GM23338 (cell line): ENCODE measurements around the gene C19orf47. TPM values are rescaled to one million over a fixed set of nuclear protein-coding genes. Genes with fewer than 3 reads are reported as not detected.

Experiments used
- ATAC-seq: fragments of 200-7000 bp; cut with Tn5 transposase; 3 replicates; pipeline ENCODE4 v1.9.1; 2020
- DNase-seq: peaks from one replicate; pipeline ENCODE4 v3.0.0-alpha.2; 2015; ENCODE audit warnings: low spot score
- H2AFZ ChIP-seq: fragments of 200-600 bp; sonication (generic); 2 replicates; pipeline ENCODE4 v1.8.0; 2016; ENCODE audit warnings: antibody characterized with exemption, mild to moderate bottlenecking, moderate library complexity
- H3F3A ChIP-seq: fragments of 200-600 bp; sonication (generic); replicated peaks from 2 replicates; pipeline ENCODE4 v1.8.0; 2017; ENCODE audit warnings: antibody characterized with exemption, mixed run types, low read depth
- H3K27ac ChIP-seq: fragments of 200-600 bp; sonication (generic); 2 replicates; pipeline ENCODE4 v1.6.1; 2016; ENCODE audit warnings: low read depth
- H3K27me3 ChIP-seq: fragments of 200-600 bp; sonication (generic); 2 replicates; pipeline ENCODE4 v1.8.0; 2016; ENCODE audit warnings: mild to moderate bottlenecking, mixed run types, moderate library complexity; ENCODE audit not compliant: insufficient read depth
- H3K36me3 ChIP-seq: fragments of 200-600 bp; sonication (generic); 2 replicates; pipeline ENCODE4 v1.8.0; 2016; ENCODE audit warnings: mild to moderate bottlenecking; ENCODE audit not compliant: insufficient read depth
- H3K4me1 ChIP-seq: fragments of 200-600 bp; sonication (generic); 2 replicates; pipeline ENCODE4 v1.8.0; 2016; ENCODE audit warnings: mild to moderate bottlenecking, moderate library complexity; ENCODE audit not compliant: insufficient read depth
- H3K4me2 ChIP-seq: fragments of 200-600 bp; sonication (generic); 2 replicates; pipeline ENCODE4 v1.7.1; 2017; ENCODE audit warnings: mixed run types
- H3K4me3 ChIP-seq: fragments of 200-600 bp; sonication (generic); 2 replicates; pipeline ENCODE4 v1.6.1; 2016; ENCODE audit warnings: mixed run types
- H3K79me2 ChIP-seq: fragments of 200-600 bp; sonication (generic); replicated peaks from 2 replicates; pipeline ENCODE4 v1.8.0; 2017; ENCODE audit warnings: mild to moderate bottlenecking; ENCODE audit not compliant: insufficient read depth
- H3K9me2 ChIP-seq: fragments of 200-600 bp; sonication (generic); 2 replicates; pipeline ENCODE4 v1.8.0; 2017; ENCODE audit not compliant: insufficient read depth
- H4K20me1 ChIP-seq: fragments of 200-600 bp; sonication (generic); replicated peaks from 2 replicates; pipeline ENCODE4 v1.8.0; 2017; ENCODE audit warnings: mild to moderate bottlenecking; ENCODE audit not compliant: insufficient read depth
- H3K27ac Mint-ChIP-seq: 2 replicates; pipeline ENCODE4 v1.8.0; 2020; ENCODE audit warnings: inconsistent platforms, mild to moderate bottlenecking, moderate library complexity, mixed read lengths
- H3K27me3 Mint-ChIP-seq: 3 replicates; pipeline ENCODE4 v1.8.0; 2022; ENCODE audit warnings: low read depth, mild to moderate bottlenecking, moderate library complexity, mixed read lengths, inconsistent platforms; ENCODE audit not compliant: insufficient read depth, poor library complexity
- H3K36me3 Mint-ChIP-seq: 3 replicates; pipeline ENCODE4 v1.8.0; 2021; ENCODE audit warnings: low read depth, mild to moderate bottlenecking, inconsistent platforms, moderate library complexity, mixed read lengths
- H3K4me1 Mint-ChIP-seq: 3 replicates; pipeline ENCODE4 v1.8.0; 2020; ENCODE audit warnings: mild to moderate bottlenecking, inconsistent platforms, mixed read lengths
- H3K4me3 Mint-ChIP-seq: 3 replicates; pipeline ENCODE4 v1.8.0; 2021; ENCODE audit warnings: moderate library complexity, mild to moderate bottlenecking, inconsistent platforms, mixed read lengths
- H3K9me3 Mint-ChIP-seq: 3 replicates; pipeline ENCODE4 v1.8.0; 2020; ENCODE audit warnings: moderate library complexity, mild to moderate bottlenecking, inconsistent platforms, mixed read lengths
- CREB1 ChIP-seq: fragments of 250-450 bp; sonication (Bioruptor Pico); IDR thresholded peaks from 2 replicates; pipeline ENCODE4 v1.5.0; 2020; ENCODE audit warnings: low read depth, mild to moderate bottlenecking, moderate library complexity
- JUNB ChIP-seq: IDR thresholded peaks from one replicate; pipeline ENCODE4 v1.6.1; 2016; ENCODE audit warnings: antibody characterized with exemption; ENCODE audit not compliant: unreplicated experiment
- POLR2AphosphoS5 ChIP-seq: IDR thresholded peaks from 2 replicates; pipeline ENCODE4 v1.6.1; 2016; ENCODE audit warnings: antibody characterized with exemption, low read depth
- STAT1 ChIP-seq: IDR thresholded peaks from one replicate; pipeline ENCODE4 v1.6.1; 2016; ENCODE audit warnings: antibody characterized with exemption; ENCODE audit not compliant: unreplicated experiment
- ZNF114 ChIP-seq: fragments of 250-450 bp; sonication (Bioruptor Pico); IDR thresholded peaks from 2 replicates; pipeline ENCODE4 v1.5.0; 2020; ENCODE audit warnings: mild to moderate bottlenecking, moderate library complexity
- ZNF331 ChIP-seq: fragments of 250-450 bp; sonication (Bioruptor Pico); IDR thresholded peaks from 2 replicates; pipeline ENCODE4 v1.5.0; 2020; ENCODE audit warnings: low read depth, mild to moderate bottlenecking, moderate library complexity
- polyA plus RNA-seq: library from polyadenylated mRNA; unstranded; fragments of >200 nt; fragmentation: Nextera tagmentation; extraction: Ambion mirVana; gene quantifications from 2 replicates; pipeline ENCODE4 v1.2.1, GENCODE V29; 2016
- total RNA-seq: library from RNA; depleted of rRNA; stranded (reverse); fragments of >200 nt; shearing (Covaris generic); gene quantifications from 2 replicates; pipeline ENCODE4 v1.2.3, GENCODE V29; 2014
- TF ChIP-seq, protein P1 (sequence below): IDR thresholded peaks from 2 replicates; pipeline ENCODE4 v1.6.1; 2016; ENCODE audit warnings: antibody characterized with exemption
- TF ChIP-seq, protein P2 (sequence below), 2 experiments: fragments of 200-600 bp in 1 of 2; sonication (generic) in 1 of 2; conservative IDR thresholded peaks; 2 replicates each; pipeline versions ENCODE4 v1.5.1 to v1.6.1; 2016 to 2017; ENCODE audit warnings: antibody characterized with exemption in 2 of 2, low read depth in 2 of 2, mild to moderate bottlenecking in 2 of 2, moderate library complexity in 1 of 2
- TF ChIP-seq, protein P3 (sequence below): fragments of 250-450 bp; sonication (Bioruptor Pico); IDR thresholded peaks from 2 replicates; pipeline ENCODE4 v1.5.0; 2020; ENCODE audit warnings: mild to moderate bottlenecking, moderate library complexity

C19orf47 gene
- total and polyA plus RNA-seq, 2 experiments from 2014 or later = 13.1 to 26.6 TPM

DNA sequence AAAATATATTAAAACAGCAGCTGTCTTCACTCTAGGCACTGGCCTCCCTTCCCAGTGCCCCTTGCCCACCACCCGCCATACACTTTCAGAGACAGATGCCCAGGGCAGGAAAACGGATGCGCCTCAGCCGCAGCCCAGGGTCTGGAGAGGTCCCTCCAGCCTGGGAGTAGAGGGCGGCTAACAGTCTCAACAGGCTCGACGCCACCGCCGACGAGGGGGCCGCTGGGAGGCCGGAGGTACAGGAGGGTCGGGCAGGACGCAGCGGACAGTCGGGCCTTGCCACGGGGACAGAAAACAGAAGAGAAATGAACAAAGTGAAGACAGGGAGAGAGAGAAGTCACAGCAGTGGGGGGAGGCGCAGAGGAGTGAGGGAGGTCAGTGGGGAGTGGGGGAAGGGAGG lies 27.1 kb downstream of the C19orf47 start:
- Mint-ChIP-seq H3K4me1 (peaks cover 5% of the 10 kb centered on the region; the same call in 1 of the 3 replicates), H3K27ac (no peak overlapping the region), H3K36me3 (peaks cover 35% of the 10 kb centered on the region), H3K27me3 (peaks cover 4% of the 10 kb centered on the region), H3K9me3 (peaks cover 2% of the 10 kb centered on the region; the same call in 1 of the 3 replicates), H3K4me3 (no peak overlapping the region)
- Histone ChIP-seq H3K4me1 (no peaks in the 10 kb centered on the region), H3F3A (no peaks in the 10 kb centered on the region), H3K27me3 (no peaks in the 10 kb centered on the region), H3K9me2 (no peaks in the 10 kb centered on the region), H3K36me3 (no peaks in the 10 kb centered on the region; the same call in 1 of the 2 replicates), H3K4me2 (no peak overlapping the region), H3K4me3 (no peak overlapping the region), H4K20me1 (peaks cover 6% of the 10 kb centered on the region), H3K27ac (no peak overlapping the region), H3K79me2 (no peaks in the 10 kb centered on the region), H2AFZ (no peak overlapping the region)
- DNase-seq (no peak), ATAC-seq (no peak)
- no peak for TF ChIP-seq ZNF331 (CRISPR knock-in tag)
- TF ChIP-seq, protein P1, sequence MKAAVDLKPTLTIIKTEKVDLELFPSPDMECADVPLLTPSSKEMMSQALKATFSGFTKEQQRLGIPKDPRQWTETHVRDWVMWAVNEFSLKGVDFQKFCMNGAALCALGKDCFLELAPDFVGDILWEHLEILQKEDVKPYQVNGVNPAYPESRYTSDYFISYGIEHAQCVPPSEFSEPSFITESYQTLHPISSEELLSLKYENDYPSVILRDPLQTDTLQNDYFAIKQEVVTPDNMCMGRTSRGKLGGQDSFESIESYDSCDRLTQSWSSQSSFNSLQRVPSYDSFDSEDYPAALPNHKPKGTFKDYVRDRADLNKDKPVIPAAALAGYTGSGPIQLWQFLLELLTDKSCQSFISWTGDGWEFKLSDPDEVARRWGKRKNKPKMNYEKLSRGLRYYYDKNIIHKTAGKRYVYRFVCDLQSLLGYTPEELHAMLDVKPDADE = no peak
- TF ChIP-seq POLR2AphosphoS5 = no peak

DNA sequence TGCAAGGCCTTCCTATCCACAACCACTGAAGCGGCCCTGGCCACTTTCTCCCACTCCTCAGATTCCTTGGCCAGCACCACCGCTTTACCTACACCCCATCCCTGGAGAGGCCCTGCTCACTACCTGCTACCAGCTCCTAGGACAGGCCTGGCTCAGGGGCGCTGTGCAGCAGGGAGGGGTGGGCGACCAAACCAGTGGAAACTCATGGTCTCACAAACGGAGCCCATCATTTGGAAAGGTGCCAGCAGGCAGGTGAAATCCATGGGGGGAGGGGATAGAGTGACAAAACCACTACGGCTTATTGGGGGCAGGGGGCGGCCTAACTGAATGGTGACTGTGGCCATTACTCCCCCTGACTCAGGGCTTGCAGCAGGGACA lies 27.6 kb downstream of the C19orf47 start:
- no peak for DNase-seq
- no peak overlapping the region for H3K4me3 Mint-ChIP-seq
- no peaks in the 10 kb centered on the region for H3F3A ChIP-seq
- no peaks in the 10 kb centered on the region for H3K27me3 ChIP-seq
- no peaks in the 10 kb centered on the region for H3K4me1 ChIP-seq
- no peak overlapping the region; the same call in 1 of the 2 replicates for H3K27ac Mint-ChIP-seq
- peaks cover 30% of the 10 kb centered on the region for H3K36me3 Mint-ChIP-seq
- H3K27ac ChIP-seq = no peak overlapping the region
- H2AFZ ChIP-seq = no peak overlapping the region
- H3K79me2 ChIP-seq = no peaks in the 10 kb centered on the region
- H3K4me1 Mint-ChIP-seq = peaks cover 5% of the 10 kb centered on the region; the same call in 1 of the 3 replicates
- H3K9me3 Mint-ChIP-seq = peaks cover 2% of the 10 kb centered on the region; the same call in 1 of the 3 replicates
- TF ChIP-seq, protein P2, sequence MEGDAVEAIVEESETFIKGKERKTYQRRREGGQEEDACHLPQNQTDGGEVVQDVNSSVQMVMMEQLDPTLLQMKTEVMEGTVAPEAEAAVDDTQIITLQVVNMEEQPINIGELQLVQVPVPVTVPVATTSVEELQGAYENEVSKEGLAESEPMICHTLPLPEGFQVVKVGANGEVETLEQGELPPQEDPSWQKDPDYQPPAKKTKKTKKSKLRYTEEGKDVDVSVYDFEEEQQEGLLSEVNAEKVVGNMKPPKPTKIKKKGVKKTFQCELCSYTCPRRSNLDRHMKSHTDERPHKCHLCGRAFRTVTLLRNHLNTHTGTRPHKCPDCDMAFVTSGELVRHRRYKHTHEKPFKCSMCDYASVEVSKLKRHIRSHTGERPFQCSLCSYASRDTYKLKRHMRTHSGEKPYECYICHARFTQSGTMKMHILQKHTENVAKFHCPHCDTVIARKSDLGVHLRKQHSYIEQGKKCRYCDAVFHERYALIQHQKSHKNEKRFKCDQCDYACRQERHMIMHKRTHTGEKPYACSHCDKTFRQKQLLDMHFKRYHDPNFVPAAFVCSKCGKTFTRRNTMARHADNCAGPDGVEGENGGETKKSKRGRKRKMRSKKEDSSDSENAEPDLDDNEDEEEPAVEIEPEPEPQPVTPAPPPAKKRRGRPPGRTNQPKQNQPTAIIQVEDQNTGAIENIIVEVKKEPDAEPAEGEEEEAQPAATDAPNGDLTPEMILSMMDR (conservative IDR thresholded peaks at IDR 0.05; ENCODE audit: low read depth in 2 of 2) = no peak
- TF ChIP-seq POLR2AphosphoS5 = no peak
- TF ChIP-seq ZNF114 = no peak
- no peaks in the 10 kb centered on the region for H3K36me3 ChIP-seq
- peaks cover 4% of the 10 kb centered on the region for H3K27me3 Mint-ChIP-seq
- H4K20me1 ChIP-seq = peaks cover 6% of the 10 kb centered on the region
- no peaks in the 10 kb centered on the region for H3K9me2 ChIP-seq
- H3K4me2 ChIP-seq = no peak overlapping the region
- no peak for ATAC-seq
- no peak overlapping the region for H3K4me3 ChIP-seq

DNA sequence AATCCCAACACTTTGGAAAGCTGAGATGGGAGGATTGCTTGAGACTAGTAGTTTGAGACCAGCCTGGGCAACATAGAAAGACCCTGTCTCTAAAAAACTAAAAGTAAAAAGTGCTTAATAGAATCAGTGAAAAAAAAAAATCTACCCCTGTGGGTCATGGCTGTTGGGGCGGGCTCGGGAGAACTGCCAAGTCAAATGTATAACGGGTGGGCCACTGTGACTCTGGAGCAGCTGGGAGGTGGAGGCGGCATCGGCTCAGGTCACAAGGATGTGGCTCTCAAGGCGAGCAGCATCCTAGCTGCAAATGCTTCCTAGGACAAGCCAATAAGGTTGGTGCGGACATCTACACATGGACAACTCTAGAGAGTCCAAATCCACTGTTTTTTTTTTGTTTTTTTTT lies 30.9 kb downstream of the C19orf47 start:
- ATAC-seq (no peak), DNase-seq (no peak)
- H3K4me2 ChIP-seq = no peak overlapping the region
- no peaks in the 10 kb centered on the region for H3K27me3 ChIP-seq
- no peak overlapping the region for H2AFZ ChIP-seq
- peaks cover 3% of the 10 kb centered on the region for H4K20me1 ChIP-seq
- no peaks in the 10 kb centered on the region for H3K4me1 ChIP-seq
- peaks cover 5% of the 10 kb centered on the region; the same call in 1 of the 3 replicates for H3K4me1 Mint-ChIP-seq
- peaks cover 4% of the 10 kb centered on the region for H3K27me3 Mint-ChIP-seq
- no peaks in the 10 kb centered on the region for H3K9me2 ChIP-seq
- no peak overlapping the region for H3K27ac ChIP-seq
- H3K36me3 ChIP-seq = no peaks in the 10 kb centered on the region
- H3K79me2 ChIP-seq = no peaks in the 10 kb centered on the region
- peaks cover 8% of the 10 kb centered on the region for H3K36me3 Mint-ChIP-seq
- H3K4me3 Mint-ChIP-seq = no peak overlapping the region
- H3K9me3 Mint-ChIP-seq = peaks cover under 1% of the 10 kb centered on the region; the same call in 1 of the 3 replicates
- H3F3A ChIP-seq = no peaks in the 10 kb centered on the region
- no peak overlapping the region for H3K27ac Mint-ChIP-seq
- H3K4me3 ChIP-seq = no peak overlapping the region
- TF ChIP-seq, protein P3, sequence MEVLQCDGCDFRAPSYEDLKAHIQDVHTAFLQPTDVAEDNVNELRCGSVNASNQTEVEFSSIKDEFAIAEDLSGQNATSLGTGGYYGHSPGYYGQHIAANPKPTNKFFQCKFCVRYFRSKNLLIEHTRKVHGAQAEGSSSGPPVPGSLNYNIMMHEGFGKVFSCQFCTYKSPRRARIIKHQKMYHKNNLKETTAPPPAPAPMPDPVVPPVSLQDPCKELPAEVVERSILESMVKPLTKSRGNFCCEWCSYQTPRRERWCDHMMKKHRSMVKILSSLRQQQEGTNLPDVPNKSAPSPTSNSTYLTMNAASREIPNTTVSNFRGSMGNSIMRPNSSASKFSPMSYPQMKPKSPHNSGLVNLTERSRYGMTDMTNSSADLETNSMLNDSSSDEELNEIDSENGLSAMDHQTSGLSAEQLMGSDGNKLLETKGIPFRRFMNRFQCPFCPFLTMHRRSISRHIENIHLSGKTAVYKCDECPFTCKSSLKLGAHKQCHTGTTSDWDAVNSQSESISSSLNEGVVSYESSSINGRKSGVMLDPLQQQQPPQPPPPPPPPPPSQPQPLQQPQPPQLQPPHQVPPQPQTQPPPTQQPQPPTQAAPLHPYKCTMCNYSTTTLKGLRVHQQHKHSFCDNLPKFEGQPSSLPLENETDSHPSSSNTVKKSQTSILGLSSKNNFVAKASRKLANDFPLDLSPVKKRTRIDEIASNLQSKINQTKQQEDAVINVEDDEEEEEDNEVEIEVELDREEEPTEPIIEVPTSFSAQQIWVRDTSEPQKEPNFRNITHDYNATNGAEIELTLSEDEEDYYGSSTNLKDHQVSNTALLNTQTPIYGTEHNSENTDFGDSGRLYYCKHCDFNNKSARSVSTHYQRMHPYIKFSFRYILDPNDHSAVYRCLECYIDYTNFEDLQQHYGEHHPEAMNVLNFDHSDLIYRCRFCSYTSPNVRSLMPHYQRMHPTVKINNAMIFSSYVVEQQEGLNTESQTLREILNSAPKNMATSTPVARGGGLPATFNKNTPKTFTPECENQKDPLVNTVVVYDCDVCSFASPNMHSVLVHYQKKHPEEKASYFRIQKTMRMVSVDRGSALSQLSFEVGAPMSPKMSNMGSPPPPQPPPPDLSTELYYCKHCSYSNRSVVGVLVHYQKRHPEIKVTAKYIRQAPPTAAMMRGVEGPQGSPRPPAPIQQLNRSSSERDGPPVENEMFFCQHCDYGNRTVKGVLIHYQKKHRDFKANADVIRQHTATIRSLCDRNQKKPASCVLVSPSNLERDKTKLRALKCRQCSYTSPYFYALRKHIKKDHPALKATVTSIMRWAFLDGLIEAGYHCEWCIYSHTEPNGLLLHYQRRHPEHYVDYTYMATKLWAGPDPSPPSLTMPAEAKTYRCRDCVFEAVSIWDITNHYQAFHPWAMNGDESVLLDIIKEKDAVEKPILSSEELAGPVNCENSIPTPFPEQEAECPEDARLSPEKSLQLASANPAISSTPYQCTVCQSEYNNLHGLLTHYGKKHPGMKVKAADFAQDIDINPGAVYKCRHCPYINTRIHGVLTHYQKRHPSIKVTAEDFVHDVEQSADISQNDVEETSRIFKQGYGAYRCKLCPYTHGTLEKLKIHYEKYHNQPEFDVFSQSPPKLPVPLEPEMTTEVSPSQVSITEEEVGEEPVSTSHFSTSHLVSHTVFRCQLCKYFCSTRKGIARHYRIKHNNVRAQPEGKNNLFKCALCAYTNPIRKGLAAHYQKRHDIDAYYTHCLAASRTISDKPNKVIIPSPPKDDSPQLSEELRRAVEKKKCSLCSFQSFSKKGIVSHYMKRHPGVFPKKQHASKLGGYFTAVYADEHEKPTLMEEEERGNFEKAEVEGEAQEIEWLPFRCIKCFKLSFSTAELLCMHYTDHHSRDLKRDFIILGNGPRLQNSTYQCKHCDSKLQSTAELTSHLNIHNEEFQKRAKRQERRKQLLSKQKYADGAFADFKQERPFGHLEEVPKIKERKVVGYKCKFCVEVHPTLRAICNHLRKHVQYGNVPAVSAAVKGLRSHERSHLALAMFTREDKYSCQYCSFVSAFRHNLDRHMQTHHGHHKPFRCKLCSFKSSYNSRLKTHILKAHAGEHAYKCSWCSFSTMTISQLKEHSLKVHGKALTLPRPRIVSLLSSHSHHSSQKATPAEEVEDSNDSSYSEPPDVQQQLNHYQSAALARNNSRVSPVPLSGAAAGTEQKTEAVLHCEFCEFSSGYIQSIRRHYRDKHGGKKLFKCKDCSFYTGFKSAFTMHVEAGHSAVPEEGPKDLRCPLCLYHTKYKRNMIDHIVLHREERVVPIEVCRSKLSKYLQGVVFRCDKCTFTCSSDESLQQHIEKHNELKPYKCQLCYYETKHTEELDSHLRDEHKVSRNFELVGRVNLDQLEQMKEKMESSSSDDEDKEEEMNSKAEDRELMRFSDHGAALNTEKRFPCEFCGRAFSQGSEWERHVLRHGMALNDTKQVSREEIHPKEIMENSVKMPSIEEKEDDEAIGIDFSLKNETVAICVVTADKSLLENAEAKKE = no peak
- no peak for TF ChIP-seq STAT1
- no peak for TF ChIP-seq CREB1
- no peak for TF ChIP-seq JUNB
